ENCODE data around the gene TPCN1.

The TPCN1 gene

GRCh38 chr12:113221181-113221996 lies at the start of gene TPCN1:
TSS of gene TPCN1 (plus strand) at chr12:113221464. CDS start at chr12:113226853, 5,389 bp downstream.
- DNase-seq (ENCODE audit: low spot score): peak; percentile 100

- DNase-seq (ENCODE audit: low spot score): no peak
Observed at GRCh38 chr12:113171543-113171942, 49.7 kb upstream of the TPCN1 start.

GRCh38 chr12:113172185-113172584 lies 49.1 kb upstream of the TPCN1 start:
- no peak for DNase-seq (ENCODE audit: low spot score)

GRCh38 chr12:113173081-113173698 lies 48.1 kb upstream of the TPCN1 start:
- DNase-seq (ENCODE audit: low spot score): no peak

- peak; percentile 59 for DNase-seq (ENCODE audit: low spot score)
Observed at GRCh38 chr12:113174461-113175384, 46.5 kb upstream of the TPCN1 start.

- DNase-seq (ENCODE audit: low spot score): no peak
Observed at GRCh38 chr12:113179023-113179422, 42.2 kb upstream of the TPCN1 start.

- no peak for DNase-seq (ENCODE audit: low spot score)
Observed at GRCh38 chr12:113180333-113180732, 40.9 kb upstream of the TPCN1 start.

GRCh38 chr12:113181975-113182374 lies 39.3 kb upstream of the TPCN1 start:
- no peak for DNase-seq (ENCODE audit: low spot score)

- DNase-seq (ENCODE audit: low spot score): no peak
Observed at GRCh38 chr12:113183030-113183589, 38.2 kb upstream of the TPCN1 start.

GRCh38 chr12:113184098-113184899 lies 37.0 kb upstream of the TPCN1 start:
- no peak for DNase-seq (ENCODE audit: low spot score)

- DNase-seq (ENCODE audit: low spot score): peak; percentile 96
Observed at GRCh38 chr12:113184900-113185179, 36.4 kb upstream of the TPCN1 start.

- DNase-seq (ENCODE audit: low spot score): peak; percentile 94
Observed at GRCh38 chr12:113185180-113186032, 35.9 kb upstream of the TPCN1 start, which contains the start of the genes DDX54 and RITA1. TSS of gene DDX54 (minus strand) at chr12:113185478. CDS start at chr12:113185451, 27 bp downstream. TSS of gene RITA1 (plus strand) at chr12:113185721. CDS start at chr12:113186747, 1,026 bp downstream.

- peak; percentile 25 for DNase-seq (ENCODE audit: low spot score)
Observed at GRCh38 chr12:113186033-113186365, 35.3 kb upstream of the TPCN1 start.

GRCh38 chr12:113186666-113187325 lies 34.5 kb upstream of the TPCN1 start:
- DNase-seq (ENCODE audit: low spot score): no peak

- DNase-seq (ENCODE audit: low spot score): no peak
Observed at GRCh38 chr12:113189361-113189760, 31.9 kb upstream of the TPCN1 start.

GRCh38 chr12:113190761-113191160 lies 30.5 kb upstream of the TPCN1 start:
- no peak for DNase-seq (ENCODE audit: low spot score)

- no peak for DNase-seq (ENCODE audit: low spot score)
Observed at GRCh38 chr12:113191227-113191626, 30.0 kb upstream of the TPCN1 start.

GRCh38 chr12:113194971-113195391 lies 26.3 kb upstream of the TPCN1 start:
- DNase-seq (ENCODE audit: low spot score): no peak

GRCh38 chr12:113195598-113195997 lies 25.7 kb upstream of the TPCN1 start:
- no peak for DNase-seq (ENCODE audit: low spot score)

GRCh38 chr12:113196582-113196981 lies 24.7 kb upstream of the TPCN1 start:
- DNase-seq (ENCODE audit: low spot score): no peak
